ENCODE data around the gene NXN. TPM values are rescaled to one million over a fixed set of nuclear protein-coding genes. Genes with fewer than 3 reads are reported as not detected.
"Not testable (repeated sequence)": the region's sequence is repeated elsewhere in the genome, so short reads cannot be mapped to it uniquely, and the experiment has no call there.

Gene NXN
- polyA plus RNA-seq, 1 experiment, result 88.8 TPM

DNA sequence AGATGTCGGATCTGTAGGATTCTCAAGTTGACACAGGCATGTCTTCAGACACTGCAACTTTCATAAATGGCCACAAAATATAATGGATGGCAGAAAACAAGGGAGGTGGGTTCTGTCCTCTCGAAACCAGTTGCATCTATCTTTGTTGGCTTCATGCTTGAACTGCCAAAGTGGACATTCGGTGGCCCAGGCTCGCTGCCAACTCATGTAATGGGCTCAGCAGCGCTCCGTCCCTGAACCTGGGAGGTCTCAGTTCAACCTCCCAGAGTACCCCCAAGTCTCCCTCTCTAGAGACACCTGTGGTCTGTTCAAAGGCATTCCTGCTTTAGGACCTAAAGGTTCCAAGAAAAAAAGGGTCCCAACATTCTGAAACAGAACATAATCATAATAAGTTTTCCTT, 71.9 kb downstream of the NXN start:
- Histone ChIP-seq H3K4me3 (ENCODE audit: low read depth, low read length) (no peak overlapping the region), H3K36me3 (ENCODE audit: control insufficient read depth, insufficient read depth, low read length) (no peaks in the 10 kb centered on the region; the same call in 1 of the 2 replicates), H3K27me3 (ENCODE audit: control insufficient read depth, insufficient read depth, low read length) (no peaks in the 10 kb centered on the region)
- DNase-seq (ENCODE audit: low read depth), result no peak
- ChIA-PET CTCF (no interaction called here), POLR2A (no interaction called here)
- no peak for TF ChIP-seq CTCF (IDR thresholded peaks at IDR 0.05; ENCODE audit: insufficient read depth, low read depth, low read length)

GRCh38 chr17:905708-906107, 73.9 kb downstream of the NXN start:
- H3K36me3 ChIP-seq (ENCODE audit: control insufficient read depth, insufficient read depth, low read length); H3K4me3 ChIP-seq (ENCODE audit: low read depth, low read length); H3K27me3 ChIP-seq (ENCODE audit: control insufficient read depth, insufficient read depth, low read length); DNase-seq (ENCODE audit: low read depth): not testable (repeated sequence)
- ChIA-PET CTCF (interaction anchor here (1.9 kb wide), 1 partner anchor 12 kb away, joined by 5 read pairs; no protein-coding TSS in a partner anchor), POLR2A (interaction anchor here (0.7 kb wide), 1 partner anchor 129 kb away, joined by 5 read pairs; no protein-coding TSS in a partner anchor)

- H3K4me3 ChIP-seq (ENCODE audit: low read depth, low read length), result peak overlapping the region; percentile 18; the same call in 1 of the 2 replicates
- DNase-seq (ENCODE audit: low read depth), result peak; percentile 92
- TF ChIP-seq CTCF (IDR thresholded peaks at IDR 0.05; ENCODE audit: insufficient read depth, low read depth, low read length), result no peak
- ChIA-PET CTCF (interaction anchor here (1.5 kb wide), 1 partner anchor 76 kb away, joined by 6 read pairs; the partner anchor contains the start of gene NXN), POLR2A (no interaction called here)
- no peaks in the 10 kb centered on the region for H3K27me3 ChIP-seq (ENCODE audit: control insufficient read depth, insufficient read depth, low read length)
- H3K36me3 ChIP-seq (ENCODE audit: control insufficient read depth, insufficient read depth, low read length), result no peaks in the 10 kb centered on the region; the same call in 1 of the 2 replicates
Observed at GRCh38 chr17:903691-904481, 75.7 kb downstream of the NXN start.

GRCh38 chr17:902463-902862, 77.1 kb downstream of the NXN start:
- no peak for TF ChIP-seq CTCF (IDR thresholded peaks at IDR 0.05; ENCODE audit: insufficient read depth, low read depth, low read length)
- POLR2A ChIA-PET, result no interaction called here
- DNase-seq (ENCODE audit: low read depth), result no peak
- no peaks in the 10 kb centered on the region for H3K27me3 ChIP-seq (ENCODE audit: control insufficient read depth, insufficient read depth, low read length)
- no peaks in the 10 kb centered on the region; the same call in 1 of the 2 replicates for H3K36me3 ChIP-seq (ENCODE audit: control insufficient read depth, insufficient read depth, low read length)
- CTCF ChIA-PET, result interaction anchor here (1.5 kb wide), 1 partner anchor 78 kb away, joined by 6 read pairs; the partner anchor contains the start of gene NXN
- no peak overlapping the region for H3K4me3 ChIP-seq (ENCODE audit: low read depth, low read length)

DNA sequence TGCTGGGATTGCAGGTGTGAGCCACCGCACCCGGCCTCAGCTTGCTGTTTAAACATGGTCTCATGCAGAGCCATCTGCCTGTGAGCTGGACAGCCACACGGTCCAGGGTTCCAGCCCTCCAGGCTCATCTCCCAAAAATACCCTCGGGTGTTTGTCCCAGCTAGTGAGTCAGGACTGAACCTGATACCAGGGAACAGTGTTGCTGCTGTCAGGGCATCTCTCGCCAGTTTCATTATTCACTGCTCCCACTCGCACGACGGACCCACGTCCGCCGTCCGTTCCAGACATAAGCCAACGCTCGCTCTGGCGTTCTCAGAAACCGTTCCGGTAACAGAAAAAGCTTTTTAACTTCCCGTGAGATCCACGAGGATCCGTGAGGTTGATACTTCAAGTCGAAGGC, 77.6 kb downstream of the NXN start:
- no peaks in the 10 kb centered on the region; the same call in 1 of the 2 replicates for H3K36me3 ChIP-seq (ENCODE audit: control insufficient read depth, insufficient read depth, low read length)
- no peaks in the 10 kb centered on the region for H3K27me3 ChIP-seq (ENCODE audit: control insufficient read depth, insufficient read depth, low read length)
- POLR2A ChIA-PET, result interaction anchor here (0.7 kb wide), 1 partner anchor 95 kb away, joined by 10 read pairs; no protein-coding TSS in a partner anchor
- no peak for TF ChIP-seq CTCF (IDR thresholded peaks at IDR 0.05; ENCODE audit: insufficient read depth, low read depth, low read length)
- CTCF ChIA-PET, result interaction anchor here (1.1 kb wide), 1 partner anchor 73 kb away, joined by 3 read pairs; no protein-coding TSS in a partner anchor
- no peak for DNase-seq (ENCODE audit: low read depth)
- no peak overlapping the region for H3K4me3 ChIP-seq (ENCODE audit: low read depth, low read length)
